ENCODE measurements around the gene PPIL4. TPM values are rescaled to one million over a fixed set of nuclear protein-coding genes. Genes with fewer than 3 reads are reported as not detected.

PPIL4 gene
- total RNA-seq, 4 donors from 2014 or later: 10.2 to 57.2 (median 43.2) TPM

- Histone ChIP-seq H3K36me3 (no peaks in the 10 kb centered on the region), H3K9me3 (no peaks in the 10 kb centered on the region), H3K4me1 (no peaks in the 10 kb centered on the region), H3K27me3 (no peaks in the 10 kb centered on the region), H3K27ac (no peak within 1 kb of the TSS), H3K4me3 (no peak within 1 kb of the TSS)
- no peak for DNase-seq
- TF ChIP-seq POLR2A (IDR thresholded peaks at IDR 0.05): no peak
- no peak for TF ChIP-seq CTCF (IDR thresholded peaks at IDR 0.05)
- intact Hi-C loops (cut with DNase I; ENCODE audit: low total_unique reads): no loop called here
Observed at GRCh38 chr6:149484733-149485700, 60.8 kb downstream of the PPIL4 start, which contains the start of gene ZC3H12D. TSS of gene ZC3H12D (minus strand) at chr6:149485014. CDS start at chr6:149474543, 10,471 bp downstream.

- Histone ChIP-seq H3K27me3 (no peaks in the 10 kb centered on the region), H3K9me3 (no peaks in the 10 kb centered on the region), H3K4me3 (no peak overlapping the region), H3K4me1 (no peaks in the 10 kb centered on the region), H3K36me3 (no peaks in the 10 kb centered on the region), H3K27ac (no peak overlapping the region)
- TF ChIP-seq CTCF (IDR thresholded peaks at IDR 0.05) (no peak), POLR2A (IDR thresholded peaks at IDR 0.05) (no peak)
- intact Hi-C loops (cut with DNase I; ENCODE audit: low total_unique reads): no loop called here
- no peak for DNase-seq
Observed at GRCh38 chr6:149483849-149484655, 61.8 kb downstream of the PPIL4 start.

GRCh38 chr6:149483334-149483725 lies 62.5 kb downstream of the PPIL4 start:
- intact Hi-C loops (cut with DNase I; ENCODE audit: low total_unique reads): no loop called here

GRCh38 chr6:149482545-149483333 lies 63.1 kb downstream of the PPIL4 start:
- TF ChIP-seq POLR2A (IDR thresholded peaks at IDR 0.05) (no peak), CTCF (IDR thresholded peaks at IDR 0.05) (no peak)
- no peaks in the 10 kb centered on the region for H3K9me3 ChIP-seq
- H3K4me1 ChIP-seq: no peaks in the 10 kb centered on the region
- H3K27ac ChIP-seq: peak overlapping the region; percentile 47 to 62
- peak overlapping the region; percentile 24 to 35 for H3K4me3 ChIP-seq
- H3K36me3 ChIP-seq: no peaks in the 10 kb centered on the region
- intact Hi-C loops (cut with DNase I; ENCODE audit: low total_unique reads): no loop called here
- DNase-seq: no peak
- H3K27me3 ChIP-seq: no peaks in the 10 kb centered on the region

More at GRCh38 chr6:149483334-149483725, 62.5 kb downstream of the PPIL4 start:
- TF ChIP-seq POLR2A (IDR thresholded peaks at IDR 0.05): no peak
- no peak for TF ChIP-seq CTCF (IDR thresholded peaks at IDR 0.05)
- no peaks in the 10 kb centered on the region for H3K4me1 ChIP-seq
- H3K27ac ChIP-seq: no peak overlapping the region
- DNase-seq: no peak
- no peaks in the 10 kb centered on the region for H3K36me3 ChIP-seq
- no peaks in the 10 kb centered on the region for H3K9me3 ChIP-seq
- no peak overlapping the region for H3K4me3 ChIP-seq
- H3K27me3 ChIP-seq: no peaks in the 10 kb centered on the region

Measured in uterus (tissue), 4 donors.